ENCODE results near the gene MYOG.

GRCh38 chr1:203048555-203049051 lies 37.2 kb downstream of the MYOG start:
- TF ChIP-seq CTCF (IDR thresholded peaks at IDR 0.05): no peak
- TF ChIP-seq ZFX (IDR thresholded peaks at IDR 0.05; ENCODE audit: borderline replicate concordance): no peak

All from 22Rv1 (cell line).